Caco-2 (cell line): Measurements from ENCODE around the gene EIF4A2. TPM values are rescaled to one million over a fixed set of nuclear protein-coding genes. Genes with fewer than 3 reads are reported as not detected.
A peak's percentile ranks its signal among the peaks of the same experiment; 100 is the strongest.

Experiments used
- BruUV-seq: library from RNA; stranded (reverse); fragments of 400-500 nt; replicated peaks from 2 replicates; lab custom pipeline; 2021; lab: Mats Ljungman, UMichigan
- CTCF ChIA-PET: fragments of 300-600 bp; sonication (Branson Sonifier 250); formaldehyde crosslinking; loops from one replicate; lab custom pipeline; 2022; ENCODE audit warnings: antibody characterized with exemption; lab: Charles Lee
- POLR2A ChIA-PET: fragments of 300-600 bp; sonication (Branson Sonifier 250); formaldehyde crosslinking; loops from one replicate; lab custom pipeline; 2022; ENCODE audit warnings: antibody characterized with exemption; lab: Charles Lee
- DNase-seq, 2 experiments: peaks; one replicate each; pipeline versions ENCODE4 v3.0.0 to v3.0.0-alpha.2; 2020 to 2022
- H3K27me3 ChIP-seq: replicated peaks from 2 replicates; pipeline ENCODE4 v1.6.0; 2011; ENCODE audit warnings: low read length; ENCODE audit not compliant: control insufficient read depth, insufficient read depth
- H3K36me3 ChIP-seq: 2 replicates; pipeline ENCODE4 v1.5.1; 2011; ENCODE audit warnings: low read length; ENCODE audit not compliant: control insufficient read depth, insufficient read depth
- H3K4me1 ChIP-seq: fragments of 250-450 bp; sonication (Bioruptor Pico); 2 replicates; pipeline ENCODE4 v1.5.1; 2020; ENCODE audit warnings: mild to moderate bottlenecking
- H3K4me3 ChIP-seq: 2 replicates; pipeline ENCODE4 v1.5.1; 2011; ENCODE audit warnings: low read depth, mild to moderate bottlenecking, control low read depth, low read length
- H3K9me3 ChIP-seq: fragments of 250-450 bp; sonication (Bioruptor Pico); 2 replicates; pipeline ENCODE4 v1.5.1; 2020; ENCODE audit warnings: mild to moderate bottlenecking, moderate library complexity
- H3K27ac Mint-ChIP-seq: one replicate; pipeline ENCODE4 v1.8.0; 2022; ENCODE audit warnings: mixed read lengths; ENCODE audit not compliant: unreplicated experiment
- H3K27me3 Mint-ChIP-seq: one replicate; pipeline ENCODE4 v1.8.0; 2022; ENCODE audit warnings: mixed read lengths; ENCODE audit not compliant: insufficient read depth, unreplicated experiment
- H3K36me3 Mint-ChIP-seq: one replicate; pipeline ENCODE4 v1.8.0; 2022; ENCODE audit warnings: mild to moderate bottlenecking, mixed read lengths; ENCODE audit not compliant: insufficient read depth, unreplicated experiment
- H3K4me1 Mint-ChIP-seq: one replicate; pipeline ENCODE4 v1.8.0; 2022; ENCODE audit warnings: low read depth, mixed read lengths; ENCODE audit not compliant: unreplicated experiment
- H3K4me3 Mint-ChIP-seq: one replicate; pipeline ENCODE4 v1.8.0; 2022; ENCODE audit warnings: mild to moderate bottlenecking, moderate library complexity, mixed read lengths; ENCODE audit not compliant: unreplicated experiment
- H3K9me3 Mint-ChIP-seq: one replicate; pipeline ENCODE4 v1.8.0; 2022; ENCODE audit warnings: mixed read lengths; ENCODE audit not compliant: unreplicated experiment
- CTCF ChIP-seq, 2 experiments: fragments of 200-600 bp in 1 of 2; IDR thresholded peaks; 1 replicate in 1 of 2; 2 replicates in 1 of 2; pipeline versions ENCODE4 v1.5.1 to v1.8.0; 2011 to 2022; ENCODE audit warnings: antibody characterized with exemption in 1 of 2, control low read depth in 1 of 2, inconsistent platforms in 1 of 2, low read depth in 1 of 2, low read length in 1 of 2, mild to moderate bottlenecking in 1 of 2, moderate library complexity in 1 of 2; ENCODE audit not compliant: insufficient read depth in 1 of 2, severe bottlenecking in 1 of 2, unreplicated experiment in 1 of 2
- intact Hi-C: fragments of 100-400 bp; cut with micrococcal nuclease; formaldehyde crosslinking; loops from one replicate; pipeline ENCODE4 v1.10.0; 2022; ENCODE audit not compliant: unreplicated experiment
- total RNA-seq: library from RNA; stranded (reverse); gene quantifications from 2 replicates; pipeline ENCODE4 v1.2.3, GENCODE V29; 2022

The EIF4A2 gene
- total RNA-seq, 1 experiment from 2014 or later = 346 TPM

- DNase-seq = no peak
- no peaks in the 10 kb centered on the region for H3K27me3 Mint-ChIP-seq
- H3K9me3 Mint-ChIP-seq = no peaks in the 10 kb centered on the region
- BruUV-seq = no TSS peak
- no peaks in the 10 kb centered on the region for H3K4me1 Mint-ChIP-seq
- peak overlapping the region; percentile 64 for H3K4me3 Mint-ChIP-seq
- ChIA-PET POLR2A (no interaction called here), CTCF (no interaction called here)
- Histone ChIP-seq H3K9me3 (no peaks in the 10 kb centered on the region), H3K36me3 (no peaks in the 10 kb centered on the region), H3K27me3 (no peaks in the 10 kb centered on the region), H3K4me3 (peak overlapping the region; percentile 30), H3K4me1 (no peaks in the 10 kb centered on the region)
- TF ChIP-seq CTCF (IDR thresholded peaks at IDR 0.05; ENCODE audit: insufficient read depth in 1 of 2, low read depth in 1 of 2, low read length in 1 of 2, severe bottlenecking in 1 of 2, unreplicated experiment in 1 of 2) = no peak
- H3K36me3 Mint-ChIP-seq = no peaks in the 10 kb centered on the region
- H3K27ac Mint-ChIP-seq = no peak overlapping the region
- intact Hi-C loops = no loop called here
Measured at GRCh38 chr3:186772701-186773417, 10.5 kb upstream of the EIF4A2 start.

- TF ChIP-seq CTCF (IDR thresholded peaks at IDR 0.05; ENCODE audit: insufficient read depth in 1 of 2, low read depth in 1 of 2, low read length in 1 of 2, severe bottlenecking in 1 of 2, unreplicated experiment in 1 of 2) = no peak
- no peaks in the 10 kb centered on the region for H3K36me3 Mint-ChIP-seq
- no peaks in the 10 kb centered on the region for H3K9me3 Mint-ChIP-seq
- intact Hi-C loops = no loop called here
- ChIA-PET POLR2A (no interaction called here), CTCF (no interaction called here)
- H3K9me3 ChIP-seq = no peaks in the 10 kb centered on the region
- no peaks in the 10 kb centered on the region for H3K4me1 Mint-ChIP-seq
- H3K4me3 Mint-ChIP-seq = no peak overlapping the region
- no peak overlapping the region for H3K4me3 ChIP-seq
- no peaks in the 10 kb centered on the region for H3K4me1 ChIP-seq
- no peaks in the 10 kb centered on the region for H3K27me3 Mint-ChIP-seq
- no TSS peak for BruUV-seq
- no peak overlapping the region for H3K27ac Mint-ChIP-seq
- DNase-seq = no peak
- H3K27me3 ChIP-seq = no peaks in the 10 kb centered on the region
- no peaks in the 10 kb centered on the region for H3K36me3 ChIP-seq
Measured at GRCh38 chr3:186775999-186776398, 7.4 kb upstream of the EIF4A2 start.

- no peak for DNase-seq
Measured at GRCh38 chr3:186779204-186779603, 4.2 kb upstream of the EIF4A2 start.

More at GRCh38 chr3:186779204-186779603, 4.2 kb upstream of the EIF4A2 start:
- no peaks in the 10 kb centered on the region for H3K27me3 Mint-ChIP-seq
- ChIA-PET CTCF (no interaction called here), POLR2A (no interaction called here)
- peaks cover 5% of the 10 kb centered on the region for H3K4me1 Mint-ChIP-seq
- no peaks in the 10 kb centered on the region for H3K27me3 ChIP-seq
- no peaks in the 10 kb centered on the region for H3K9me3 Mint-ChIP-seq
- no TSS peak for BruUV-seq
- 0 out of 2 replicates have a peak, but pooled peaks cover 5% of the 10 kb centered on the region for H3K4me1 ChIP-seq
- H3K4me3 Mint-ChIP-seq = no peak overlapping the region
- intact Hi-C loops = no loop called here
- H3K4me3 ChIP-seq = no peak overlapping the region
- no peaks in the 10 kb centered on the region for H3K36me3 ChIP-seq
- TF ChIP-seq CTCF (IDR thresholded peaks at IDR 0.05; ENCODE audit: insufficient read depth in 1 of 2, low read depth in 1 of 2, low read length in 1 of 2, severe bottlenecking in 1 of 2, unreplicated experiment in 1 of 2) = no peak
- H3K9me3 ChIP-seq = no peaks in the 10 kb centered on the region
- no peak overlapping the region for H3K27ac Mint-ChIP-seq
- H3K36me3 Mint-ChIP-seq = peaks cover 15% of the 10 kb centered on the region
